WTC11 (cell line): ENCODE results near the gene HSP90AB1. TPM values are rescaled to one million over a fixed set of nuclear protein-coding genes. Genes with fewer than 3 reads are reported as not detected.

ENCODE experiments used
- AR ChIP-seq: fragments of 250-450 bp; sonication (Bioruptor Pico); IDR thresholded peaks from 2 replicates; pipeline ENCODE4 v1.9.0; 2021; ENCODE audit warnings: mild to moderate bottlenecking
- ATF3 ChIP-seq: sonication (generic); formaldehyde crosslinking; conservative IDR thresholded peaks from 2 replicates; pipeline ENCODE4 v1.8.1; 2022; ENCODE audit warnings: mild to moderate bottlenecking, missing genetic modification reagents
- E2F1 ChIP-seq: sonication (generic); formaldehyde crosslinking; IDR thresholded peaks from 2 replicates; pipeline ENCODE4 v1.8.0; 2022; ENCODE audit warnings: mild to moderate bottlenecking, missing genetic modification reagents
- ESRRA ChIP-seq: sonication (generic); formaldehyde crosslinking; IDR thresholded peaks from 2 replicates; pipeline ENCODE4 v1.8.1; 2022; ENCODE audit warnings: mild to moderate bottlenecking, missing genetic modification reagents, borderline replicate concordance
- FOXP4 ChIP-seq: sonication (generic); formaldehyde crosslinking; IDR thresholded peaks from 2 replicates; pipeline ENCODE4 v1.8.0; 2022; ENCODE audit warnings: mild to moderate bottlenecking, missing genetic modification reagents
- GABPB1 ChIP-seq: sonication (generic); formaldehyde crosslinking; IDR thresholded peaks from 2 replicates; pipeline ENCODE4 v1.8.1; 2023; ENCODE audit warnings: mild to moderate bottlenecking, missing genetic modification reagents
- GRHL2 ChIP-seq: fragments of 250-450 bp; sonication (Bioruptor Pico); IDR thresholded peaks from 2 replicates; pipeline ENCODE4 v1.8.0; 2022; ENCODE audit warnings: mild to moderate bottlenecking, moderate library complexity; ENCODE audit not compliant: insufficient replicate concordance, severe bottlenecking
- JAZF1 ChIP-seq: fragments of 250-450 bp; sonication (Bioruptor Pico); IDR thresholded peaks from 2 replicates; pipeline ENCODE4 v1.9.0; 2021; ENCODE audit warnings: moderate library complexity, mild to moderate bottlenecking, inconsistent platforms
- JUN ChIP-seq: sonication (generic); formaldehyde crosslinking; IDR thresholded peaks from 2 replicates; pipeline ENCODE4 v1.8.0; 2023; ENCODE audit warnings: mild to moderate bottlenecking, missing genetic modification reagents
- MLX ChIP-seq: sonication (generic); formaldehyde crosslinking; IDR thresholded peaks from 2 replicates; pipeline ENCODE4 v1.8.1; 2023; ENCODE audit warnings: mild to moderate bottlenecking, missing genetic modification reagents, moderate library complexity
- MXD4 ChIP-seq: fragments of 250-450 bp; sonication (Bioruptor Pico); IDR thresholded peaks from 2 replicates; pipeline ENCODE4 v1.8.0; 2021; ENCODE audit warnings: mild to moderate bottlenecking, moderate library complexity, borderline replicate concordance
- PREB ChIP-seq: sonication (generic); formaldehyde crosslinking; IDR thresholded peaks from 2 replicates; pipeline ENCODE4 v1.8.1; 2022; ENCODE audit warnings: mild to moderate bottlenecking, missing genetic modification reagents, moderate library complexity, borderline replicate concordance
- RORB ChIP-seq: fragments of 250-450 bp; sonication (Bioruptor Pico); IDR thresholded peaks from 2 replicates; pipeline ENCODE4 v1.9.0; 2021; ENCODE audit warnings: mild to moderate bottlenecking
- SP1 ChIP-seq: sonication (generic); formaldehyde crosslinking; conservative IDR thresholded peaks from 2 replicates; pipeline ENCODE4 v1.8.1; 2022; ENCODE audit warnings: missing genetic modification reagents
- TP53 ChIP-seq: sonication (generic); formaldehyde crosslinking; IDR thresholded peaks from 2 replicates; pipeline ENCODE4 v1.8.1; 2023; ENCODE audit warnings: mild to moderate bottlenecking, missing genetic modification reagents
- ZNF121 ChIP-seq: sonication (generic); formaldehyde crosslinking; IDR thresholded peaks from 2 replicates; pipeline ENCODE4 v1.8.0; 2023; ENCODE audit warnings: missing genetic modification reagents
- total RNA-seq: library from RNA; stranded (reverse); gene quantifications from 3 replicates; pipeline ENCODE4 v1.2.3, GENCODE V29; 2021
- TF ChIP-seq, protein P1 (sequence below): sonication (generic); formaldehyde crosslinking; IDR thresholded peaks from 2 replicates; pipeline ENCODE4 v1.8.1; 2022; ENCODE audit warnings: low read depth, missing genetic modification reagents, borderline replicate concordance
- TF ChIP-seq, protein P2 (sequence below): sonication (generic); formaldehyde crosslinking; IDR thresholded peaks from 2 replicates; pipeline ENCODE4 v1.8.0; 2022; ENCODE audit warnings: mild to moderate bottlenecking, missing genetic modification reagents
- TF ChIP-seq, protein P3 (sequence below): fragments of 250-450 bp; sonication (Bioruptor Pico); IDR thresholded peaks from 2 replicates; pipeline ENCODE4 v1.9.0; 2021; ENCODE audit warnings: mild to moderate bottlenecking, borderline replicate concordance

Gene HSP90AB1
- total RNA-seq, 1 experiment from 2014 or later = 2,171 TPM

- TF ChIP-seq RORB (CRISPR knock-in tag) (no peak), TP53 (0 out of 2 replicates have a peak, but pooled peaks have one; percentile 79), ESRRA (CRISPR knock-in tag) (peak; percentile 63; the same call in 1 of the 2 replicates), ZNF121 (CRISPR knock-in tag) (no peak), JAZF1 (no peak), GABPB1 (CRISPR knock-in tag) (peak; percentile 48; the same call in 1 of the 2 replicates), E2F1 (CRISPR knock-in tag) (no peak), GRHL2 (no peak), SP1 (peak; percentile 79), JUN (CRISPR knock-in tag) (peak; percentile 44; the same call in 1 of the 2 replicates), FOXP4 (peak; percentile 71; the same call in 1 of the 2 replicates), MXD4 (no peak), AR (no peak), ATF3 (CRISPR knock-in tag) (0 out of 2 replicates have a peak, but pooled peaks have one; percentile 12), MLX (CRISPR knock-in tag) (no peak), PREB (no peak)
- TF ChIP-seq, protein P1, sequence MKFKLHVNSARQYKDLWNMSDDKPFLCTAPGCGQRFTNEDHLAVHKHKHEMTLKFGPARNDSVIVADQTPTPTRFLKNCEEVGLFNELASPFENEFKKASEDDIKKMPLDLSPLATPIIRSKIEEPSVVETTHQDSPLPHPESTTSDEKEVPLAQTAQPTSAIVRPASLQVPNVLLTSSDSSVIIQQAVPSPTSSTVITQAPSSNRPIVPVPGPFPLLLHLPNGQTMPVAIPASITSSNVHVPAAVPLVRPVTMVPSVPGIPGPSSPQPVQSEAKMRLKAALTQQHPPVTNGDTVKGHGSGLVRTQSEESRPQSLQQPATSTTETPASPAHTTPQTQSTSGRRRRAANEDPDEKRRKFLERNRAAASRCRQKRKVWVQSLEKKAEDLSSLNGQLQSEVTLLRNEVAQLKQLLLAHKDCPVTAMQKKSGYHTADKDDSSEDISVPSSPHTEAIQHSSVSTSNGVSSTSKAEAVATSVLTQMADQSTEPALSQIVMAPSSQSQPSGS (CRISPR knock-in tag) = no peak
- TF ChIP-seq, protein P2, sequence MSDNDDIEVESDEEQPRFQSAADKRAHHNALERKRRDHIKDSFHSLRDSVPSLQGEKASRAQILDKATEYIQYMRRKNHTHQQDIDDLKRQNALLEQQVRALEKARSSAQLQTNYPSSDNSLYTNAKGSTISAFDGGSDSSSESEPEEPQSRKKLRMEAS = no peak; the same call in 1 of the 2 replicates
- TF ChIP-seq, protein P3, sequence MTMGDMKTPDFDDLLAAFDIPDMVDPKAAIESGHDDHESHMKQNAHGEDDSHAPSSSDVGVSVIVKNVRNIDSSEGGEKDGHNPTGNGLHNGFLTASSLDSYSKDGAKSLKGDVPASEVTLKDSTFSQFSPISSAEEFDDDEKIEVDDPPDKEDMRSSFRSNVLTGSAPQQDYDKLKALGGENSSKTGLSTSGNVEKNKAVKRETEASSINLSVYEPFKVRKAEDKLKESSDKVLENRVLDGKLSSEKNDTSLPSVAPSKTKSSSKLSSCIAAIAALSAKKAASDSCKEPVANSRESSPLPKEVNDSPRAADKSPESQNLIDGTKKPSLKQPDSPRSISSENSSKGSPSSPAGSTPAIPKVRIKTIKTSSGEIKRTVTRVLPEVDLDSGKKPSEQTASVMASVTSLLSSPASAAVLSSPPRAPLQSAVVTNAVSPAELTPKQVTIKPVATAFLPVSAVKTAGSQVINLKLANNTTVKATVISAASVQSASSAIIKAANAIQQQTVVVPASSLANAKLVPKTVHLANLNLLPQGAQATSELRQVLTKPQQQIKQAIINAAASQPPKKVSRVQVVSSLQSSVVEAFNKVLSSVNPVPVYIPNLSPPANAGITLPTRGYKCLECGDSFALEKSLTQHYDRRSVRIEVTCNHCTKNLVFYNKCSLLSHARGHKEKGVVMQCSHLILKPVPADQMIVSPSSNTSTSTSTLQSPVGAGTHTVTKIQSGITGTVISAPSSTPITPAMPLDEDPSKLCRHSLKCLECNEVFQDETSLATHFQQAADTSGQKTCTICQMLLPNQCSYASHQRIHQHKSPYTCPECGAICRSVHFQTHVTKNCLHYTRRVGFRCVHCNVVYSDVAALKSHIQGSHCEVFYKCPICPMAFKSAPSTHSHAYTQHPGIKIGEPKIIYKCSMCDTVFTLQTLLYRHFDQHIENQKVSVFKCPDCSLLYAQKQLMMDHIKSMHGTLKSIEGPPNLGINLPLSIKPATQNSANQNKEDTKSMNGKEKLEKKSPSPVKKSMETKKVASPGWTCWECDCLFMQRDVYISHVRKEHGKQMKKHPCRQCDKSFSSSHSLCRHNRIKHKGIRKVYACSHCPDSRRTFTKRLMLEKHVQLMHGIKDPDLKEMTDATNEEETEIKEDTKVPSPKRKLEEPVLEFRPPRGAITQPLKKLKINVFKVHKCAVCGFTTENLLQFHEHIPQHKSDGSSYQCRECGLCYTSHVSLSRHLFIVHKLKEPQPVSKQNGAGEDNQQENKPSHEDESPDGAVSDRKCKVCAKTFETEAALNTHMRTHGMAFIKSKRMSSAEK (CRISPR knock-in tag) = no peak
These were observed 23.4 kb upstream of the HSP90AB1 start, which contains the start of gene SLC29A1 (continued) for GRCh38 chr6:44223319-44224028.
